HG02870 (cell line): ENCODE data around the gene ARRB1.

Source experiments
- ATAC-seq: cut with Tn5 transposase; IDR thresholded peaks from one replicate; pipeline ENCODE4 v1.9.1; 2021; ENCODE audit warnings: mild to moderate bottlenecking, moderate library complexity; ENCODE audit not compliant: unreplicated experiment

The ARRB1 gene

GRCh38 chr11:75303544-75304224 lies 47.8 kb downstream of the ARRB1 start:
- ATAC-seq = no peak

- ATAC-seq = no peak
Measured at GRCh38 chr11:75302371-75302770, 49.1 kb downstream of the ARRB1 start.

DNA sequence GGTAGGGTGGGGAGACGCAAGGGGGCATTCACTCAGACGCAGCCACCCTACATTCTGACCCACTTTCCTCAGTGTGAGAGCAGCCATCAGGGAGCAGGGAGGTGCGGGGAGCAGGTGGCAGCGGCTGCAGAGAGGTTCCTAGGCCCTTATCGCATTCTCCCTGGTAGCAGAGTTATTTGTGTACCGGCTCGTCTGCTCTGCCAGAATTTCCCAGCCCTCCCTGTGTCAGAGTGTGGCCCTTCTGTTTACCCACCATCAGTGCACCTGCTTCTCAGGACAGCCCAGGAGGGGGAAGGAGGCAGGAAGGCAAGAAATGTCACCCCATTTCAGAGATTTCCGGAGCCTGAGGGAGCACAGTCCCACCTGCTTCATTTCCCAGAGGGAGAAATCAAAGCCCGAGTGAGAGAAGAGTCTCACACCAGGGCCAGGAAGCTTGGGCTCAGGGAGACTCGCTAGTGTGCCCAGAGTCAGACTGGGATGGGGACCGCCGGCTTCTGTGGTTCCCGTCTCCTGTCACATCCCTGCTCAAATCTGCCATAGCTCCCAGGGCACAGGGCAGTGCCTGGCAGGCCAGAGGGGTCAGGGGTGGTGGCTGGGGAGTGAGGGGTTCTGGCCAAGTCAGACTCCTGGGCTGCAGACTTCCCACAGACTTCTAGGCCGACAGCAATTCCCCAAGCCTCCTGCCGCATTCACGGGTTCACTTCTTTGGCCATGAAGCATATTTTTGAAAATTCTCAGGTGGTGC lies 49.7 kb downstream of the ARRB1 start:
- no peak for ATAC-seq

- ATAC-seq = no peak
Measured at GRCh38 chr11:75301131-75301530, 50.3 kb downstream of the ARRB1 start.

DNA sequence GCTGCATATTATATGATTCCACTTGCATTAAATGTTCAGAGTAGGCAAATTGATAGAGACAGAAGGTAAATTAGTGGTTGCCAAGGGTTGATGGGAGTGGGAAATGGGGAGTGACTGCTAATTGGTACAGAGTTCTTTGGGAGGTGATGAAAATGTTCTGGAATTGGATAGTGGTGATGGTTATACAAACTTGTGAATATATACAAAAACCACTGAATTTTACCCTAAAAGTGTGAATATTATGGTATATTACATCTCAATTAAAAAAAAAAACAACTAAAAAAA lies 52.5 kb downstream of the ARRB1 start:
- ATAC-seq = no peak

- ATAC-seq = no peak
Measured at GRCh38 chr11:75298191-75298975, 53.1 kb downstream of the ARRB1 start.

DNA sequence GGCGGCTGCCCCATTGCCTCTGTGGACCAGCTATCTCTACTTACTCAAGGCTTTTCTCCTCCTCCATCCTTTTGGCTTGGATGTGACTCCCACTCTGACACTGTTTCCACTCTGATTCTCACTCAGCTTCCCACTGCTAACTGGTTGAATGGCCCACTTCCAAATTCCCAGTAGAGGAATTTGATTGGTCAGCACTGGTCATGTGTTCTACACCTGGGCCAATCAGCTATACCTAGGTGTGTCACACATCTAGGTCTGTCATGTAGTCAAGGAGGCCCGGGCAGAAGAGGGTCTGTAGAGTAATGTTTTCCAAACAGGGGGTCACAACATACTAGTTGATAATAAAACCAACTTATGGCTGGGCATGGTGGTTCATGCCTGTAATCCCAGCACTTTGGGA lies 57.6 kb downstream of the ARRB1 start:
- no peak for ATAC-seq

DNA sequence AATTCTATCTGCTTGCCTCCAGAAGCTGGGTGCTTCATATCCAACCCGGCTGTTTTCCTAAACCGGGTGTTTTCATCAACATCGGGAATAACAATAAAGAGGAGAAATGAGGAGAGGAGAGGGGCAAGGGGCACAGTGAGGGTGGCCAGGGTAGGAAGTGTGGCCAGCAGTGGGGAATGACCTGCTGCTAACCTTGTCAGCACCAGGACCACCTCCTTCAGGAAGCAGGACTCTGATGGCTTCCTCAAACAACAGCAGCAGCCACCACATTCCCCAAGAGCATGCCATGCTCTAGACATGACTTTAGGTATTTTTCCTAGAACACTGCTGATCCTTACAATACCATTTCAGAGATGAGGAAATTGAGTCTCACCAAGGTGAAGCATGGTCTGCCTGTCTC lies 58.5 kb downstream of the ARRB1 start:
- ATAC-seq = no peak

- no peak for ATAC-seq
Measured at GRCh38 chr11:75291741-75292140, 59.7 kb downstream of the ARRB1 start.

GRCh38 chr11:75289919-75290318 lies 61.5 kb downstream of the ARRB1 start:
- no peak for ATAC-seq

- ATAC-seq = no peak
Measured at GRCh38 chr11:75289511-75289760, 62.0 kb downstream of the ARRB1 start.

DNA sequence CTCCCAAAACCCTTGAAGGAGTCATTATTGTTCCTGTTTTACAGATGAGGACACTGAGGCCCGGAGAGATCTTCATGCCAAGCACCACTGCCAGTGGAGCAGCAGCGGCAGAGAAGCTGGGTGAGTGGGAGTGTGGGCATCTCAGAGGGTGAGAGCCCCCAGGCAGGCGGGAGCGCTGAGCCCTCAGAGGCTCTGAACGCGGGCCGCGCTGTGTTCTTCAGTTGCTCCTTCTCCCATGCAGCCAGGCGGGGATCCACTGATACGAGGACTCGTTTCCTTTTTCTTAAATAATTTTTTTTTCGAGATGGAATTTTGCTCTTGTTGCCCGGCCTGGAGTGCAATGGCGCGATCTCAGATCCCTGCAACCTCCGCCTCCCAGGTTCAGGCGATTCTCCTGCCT lies 63.9 kb downstream of the ARRB1 start:
- no peak for ATAC-seq

DNA sequence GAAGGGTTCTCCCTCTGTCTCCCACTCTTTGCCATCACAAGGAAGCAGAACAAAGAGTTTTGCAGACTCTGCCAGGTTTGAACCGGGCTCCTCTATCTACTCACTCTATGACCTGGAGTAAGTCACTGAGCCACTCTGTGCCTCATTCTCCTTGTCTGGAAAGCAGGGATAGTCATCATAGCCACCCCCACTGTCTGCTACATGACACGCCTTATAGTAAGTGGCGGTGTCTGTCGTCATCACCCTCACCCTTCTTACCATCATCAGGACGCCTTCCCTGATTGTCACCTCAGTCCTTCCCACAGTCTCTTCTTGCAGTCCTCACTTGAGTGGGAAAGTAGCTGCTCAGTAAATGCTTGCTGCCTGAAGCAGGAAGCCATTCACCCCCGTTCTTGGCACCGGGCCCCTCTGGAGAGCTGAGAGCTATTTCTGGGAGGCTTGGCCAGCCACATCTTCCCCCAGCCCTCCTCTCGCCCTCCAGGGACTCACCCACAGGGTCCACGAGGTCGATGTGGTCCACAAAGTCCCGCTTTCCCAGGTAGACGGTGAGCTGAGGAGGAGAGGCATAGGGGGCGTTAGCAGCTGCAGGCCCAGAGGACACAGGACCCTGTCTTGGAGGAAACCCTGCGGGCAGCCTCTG lies 64.5 kb downstream of the ARRB1 start:
- no peak for ATAC-seq

DNA sequence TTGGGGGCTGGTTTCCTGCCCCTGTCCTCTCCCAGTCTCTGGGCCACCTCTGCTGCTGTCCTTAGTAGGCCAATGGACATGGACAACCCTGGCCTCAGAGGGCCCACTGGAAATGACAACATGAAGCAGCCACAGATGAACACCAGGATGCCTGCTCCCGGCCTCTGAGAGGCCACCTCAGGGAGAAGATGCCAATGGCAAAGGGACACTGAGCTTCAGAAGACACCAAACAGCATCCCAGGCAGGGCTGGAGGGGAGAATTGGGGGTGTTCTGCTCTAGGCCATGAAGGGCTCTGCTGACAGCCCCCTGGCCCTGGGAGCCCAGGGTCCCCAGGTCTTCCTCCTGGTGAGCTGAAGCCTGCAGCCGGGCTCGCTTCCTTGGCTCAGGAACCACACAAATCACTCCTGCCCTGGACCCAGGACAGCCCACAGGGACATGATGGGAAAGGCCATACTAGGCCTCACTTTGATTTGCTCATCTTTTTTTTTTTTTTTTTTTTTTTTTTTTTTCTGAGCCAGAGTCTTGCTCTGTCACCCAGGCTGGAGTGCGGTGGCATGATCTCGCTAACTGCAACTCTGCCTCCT lies 65.6 kb downstream of the ARRB1 start:
- no peak for ATAC-seq

DNA sequence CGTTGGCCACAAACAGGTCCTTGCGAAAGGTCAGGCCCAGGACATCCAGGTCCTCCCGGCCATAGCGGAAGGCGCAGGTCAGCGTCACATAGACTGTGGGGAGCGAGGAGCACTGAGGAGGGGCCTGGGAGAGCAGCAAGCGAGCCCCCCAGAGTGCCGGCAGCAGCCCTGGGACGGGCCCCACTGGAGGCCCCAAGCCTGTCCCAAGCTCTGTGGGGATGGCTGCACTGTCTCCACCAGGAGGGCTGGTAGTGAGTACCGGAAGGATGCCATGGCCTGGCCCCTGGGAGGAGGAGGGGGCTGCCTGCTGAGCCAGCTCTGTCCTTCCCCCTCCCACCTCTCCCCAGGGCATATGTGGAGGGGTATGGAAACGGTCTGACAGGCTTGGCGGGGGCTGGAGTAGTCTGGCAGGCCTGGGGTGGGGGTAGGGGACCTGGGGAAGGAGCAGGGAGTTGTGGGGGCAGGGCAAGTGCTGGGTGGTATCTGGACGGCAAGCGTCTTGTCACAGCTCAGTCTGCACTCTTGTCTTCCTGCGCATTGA lies 68.0 kb downstream of the ARRB1 start:
- no peak for ATAC-seq

- ATAC-seq = no peak
Measured at GRCh38 chr11:75281469-75282095, 69.9 kb downstream of the ARRB1 start.

DNA sequence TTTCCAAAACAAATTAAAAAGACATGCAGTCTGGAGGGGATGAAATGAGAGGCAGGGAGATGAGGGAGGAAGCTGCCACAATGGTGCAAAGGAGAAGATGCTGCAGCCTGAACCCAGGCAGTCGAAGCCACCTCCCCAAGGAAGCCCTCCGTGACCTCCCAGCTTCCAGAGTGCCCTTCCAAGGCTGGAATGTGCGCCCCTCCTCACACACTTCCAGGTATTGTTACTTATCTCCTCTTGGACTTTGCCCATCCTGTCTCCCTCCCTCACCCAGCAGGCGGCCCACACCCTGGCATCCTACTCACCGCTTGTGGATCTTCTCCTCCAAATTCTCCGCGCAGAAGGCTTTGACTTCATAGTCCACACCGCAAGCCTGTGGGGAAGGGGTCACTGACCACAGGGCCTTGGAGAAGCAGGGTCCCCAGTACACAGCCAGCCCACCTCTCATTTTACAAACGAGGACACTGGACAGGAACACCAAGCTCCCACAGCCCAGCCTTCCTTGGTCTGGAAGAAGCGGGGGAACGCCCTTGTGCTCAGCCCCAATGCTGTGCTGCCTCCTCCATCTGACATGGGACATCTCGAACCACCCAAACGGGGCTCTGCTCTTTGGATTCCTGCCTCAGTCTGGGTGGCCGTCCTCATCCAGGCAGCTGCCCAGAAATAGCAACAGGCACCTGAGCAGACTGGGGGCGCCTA lies 70.5 kb downstream of the ARRB1 start:
- ATAC-seq = no peak

DNA sequence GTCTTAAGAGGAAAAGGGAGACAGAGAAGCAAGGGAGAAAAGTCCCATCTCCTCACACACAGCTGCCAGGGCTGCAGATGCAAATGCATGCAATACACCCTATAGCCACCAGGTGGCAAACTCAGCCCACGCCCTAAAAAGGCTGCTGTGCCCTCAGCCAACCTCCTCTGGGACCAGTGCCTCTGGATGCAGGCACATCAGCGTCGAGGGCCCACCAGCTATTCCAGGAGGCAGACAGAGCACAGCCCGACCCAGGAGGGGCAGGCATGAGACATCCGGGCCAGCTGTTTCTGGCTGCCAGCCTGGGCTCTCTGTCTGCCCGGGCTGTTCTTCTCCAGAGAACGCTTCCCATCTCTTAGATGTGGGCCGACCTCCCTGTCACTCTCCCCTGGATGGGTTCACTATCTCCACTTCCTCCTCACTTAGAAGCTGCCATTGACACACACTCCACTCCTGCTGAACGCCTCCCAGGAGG lies 71.2 kb downstream of the ARRB1 start:
- no peak for ATAC-seq

DNA sequence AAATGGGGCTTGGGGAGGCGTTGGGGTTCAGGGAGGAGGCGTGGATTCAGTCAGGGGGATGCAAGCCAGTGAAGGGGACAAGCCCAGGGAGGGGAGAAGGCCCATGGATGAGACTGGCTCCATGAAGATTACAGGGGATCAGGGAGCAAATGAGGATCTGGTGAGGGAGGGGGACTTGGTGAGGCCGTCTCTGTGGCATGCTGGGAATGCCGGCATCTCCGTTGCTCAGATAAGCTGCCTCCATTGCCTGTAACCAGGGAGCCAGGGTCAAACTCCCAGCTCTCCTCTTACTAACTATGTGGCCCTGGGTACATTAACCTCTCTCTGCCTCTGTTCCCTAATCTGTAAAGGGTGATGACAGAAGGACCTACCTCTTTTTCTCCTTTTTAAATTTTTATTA lies 72.2 kb downstream of the ARRB1 start:
- ATAC-seq = no peak
